GM10248 (cell line): ENCODE data around the gene CNTNAP2.

Experiments used
- CTCF ChIA-PET: fragments of 300-600 bp; sonication (Branson Sonifier 250); formaldehyde crosslinking; extraction: SDS; loops from one replicate; lab custom pipeline; 2021; ENCODE audit warnings: antibody characterized with exemption; lab: Yijun Ruan, JAX
- POLR2A ChIA-PET: fragments of 350-650 bp; sonication (Branson Sonifier 250); formaldehyde crosslinking; extraction: SDS; loops from one replicate; lab custom pipeline; 2020; ENCODE audit warnings: antibody characterized with exemption; lab: Yijun Ruan, JAX
- DNase-seq: peaks from one replicate; pipeline ENCODE4 v3.0.0; 2012; ENCODE audit errors: extremely low spot score
- CTCF ChIP-seq: IDR thresholded peaks from 2 replicates; pipeline ENCODE4 v1.5.1; 2012; ENCODE audit warnings: mild to moderate bottlenecking, low read depth; ENCODE audit errors: extremely low read depth, missing control alignments, control extremely low read depth

Gene CNTNAP2

DNA sequence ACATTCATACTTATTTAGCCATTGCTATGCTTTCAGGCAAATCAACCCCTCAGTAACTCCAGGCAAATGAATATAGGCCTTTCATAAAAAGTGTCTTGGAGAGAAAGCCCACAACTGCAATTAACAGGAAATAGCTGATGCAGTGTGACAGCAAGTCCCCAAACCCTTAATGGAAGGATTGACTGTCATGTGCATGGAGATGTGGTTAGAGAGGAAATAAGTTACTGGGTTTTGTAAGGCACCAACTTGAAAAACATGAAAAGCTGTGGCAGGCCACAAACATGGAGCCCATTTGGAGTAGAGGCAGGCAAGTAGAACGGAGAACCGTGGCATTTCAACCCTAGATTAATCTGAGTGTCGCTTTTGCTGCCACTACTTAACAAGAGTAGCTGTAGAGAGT, 1924.6 kb downstream of the CNTNAP2 start:
- no peak for DNase-seq
- TF ChIP-seq CTCF: no peak
- ChIA-PET CTCF (interaction anchor here (0.8 to 1.8 kb wide), 3 partner anchors 8 to 19 kb away, joined by 3 read pairs; no protein-coding TSS in a partner anchor), POLR2A (no interaction called here)

DNA sequence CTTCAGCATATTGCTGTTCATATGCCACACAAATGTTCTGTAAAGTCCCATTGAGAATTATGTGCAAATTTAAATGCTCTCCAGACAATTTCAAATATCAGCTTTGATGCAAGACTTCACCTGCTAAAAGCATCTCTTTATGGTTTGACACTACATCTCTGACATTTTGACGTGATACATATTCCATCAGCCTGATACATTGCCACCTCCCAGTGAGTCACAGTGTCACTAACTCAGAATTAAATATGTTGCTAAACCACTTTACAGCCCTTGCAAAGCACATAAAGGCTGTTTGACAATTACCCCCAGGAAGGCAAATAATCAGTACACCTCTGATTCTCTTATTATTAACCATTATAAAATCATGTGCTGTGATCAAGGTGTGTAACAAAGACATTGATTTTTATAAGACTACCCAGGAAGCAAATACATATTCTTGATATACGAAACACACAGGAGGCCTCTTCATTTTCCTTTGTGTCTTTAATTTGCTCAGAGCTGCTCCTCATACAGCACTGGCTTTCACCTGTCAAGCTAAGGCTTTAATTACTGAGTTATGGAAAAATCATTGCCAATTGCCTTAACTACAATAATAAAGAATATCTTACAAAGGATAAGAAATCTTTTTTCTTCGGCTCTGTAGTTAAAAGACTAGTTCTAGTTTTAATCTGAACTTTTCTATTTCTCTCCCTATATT, 1926.5 kb downstream of the CNTNAP2 start:
- no peak for DNase-seq
- POLR2A ChIA-PET: no interaction called here
- CTCF ChIA-PET: interaction anchor here (1.3 kb wide), 2 partner anchors 11 to 14 kb away, joined by 3 read pairs; no protein-coding TSS in a partner anchor

GRCh38 chr7:148044173-148044572, 1927.6 kb downstream of the CNTNAP2 start:
- TF ChIP-seq CTCF: no peak
- ChIA-PET POLR2A (no interaction called here), CTCF (interaction anchor here (1.3 kb wide), 1 partner anchor 15 kb away, joined by 3 read pairs; no protein-coding TSS in a partner anchor)
- no peak for DNase-seq

More for the DNA sequence above, 1926.5 kb downstream of the CNTNAP2 start:
- no peak for TF ChIP-seq CTCF

- CTCF ChIA-PET: interaction anchor here (1.3 kb wide), 1 partner anchor 10 kb away, joined by 4 read pairs; no protein-coding TSS in a partner anchor
- POLR2A ChIA-PET: no interaction called here
- no peak for DNase-seq
- TF ChIP-seq CTCF: no peak
Measured at GRCh38 chr7:148045521-148045920, 1928.9 kb downstream of the CNTNAP2 start.

- no peak for DNase-seq
- POLR2A ChIA-PET: interaction anchor here (0.5 kb wide), 1 partner anchor 890 kb away, joined by 6 read pairs; no protein-coding TSS in a partner anchor
- CTCF ChIA-PET: interaction anchor here (1.0 to 1.9 kb wide), 3 partner anchors 8 to 19 kb away, joined by 3 to 8 read pairs (median 4); no protein-coding TSS in a partner anchor
- no peak for TF ChIP-seq CTCF
Measured at GRCh38 chr7:148049068-148049467, 1932.5 kb downstream of the CNTNAP2 start.

GRCh38 chr7:148050492-148051158, 1934.0 kb downstream of the CNTNAP2 start:
- TF ChIP-seq CTCF: no peak
- POLR2A ChIA-PET: no interaction called here
- CTCF ChIA-PET: no interaction called here

More at GRCh38 chr7:148050492-148051158, 1934.0 kb downstream of the CNTNAP2 start:
- no peak for DNase-seq
